GM18861 (cell line): ENCODE measurements around the gene STAT3.
"Not testable (repeated sequence)": the region's sequence is repeated elsewhere in the genome, so short reads cannot be mapped to it uniquely, and the experiment has no call there.

ENCODE experiments used
- ATAC-seq: cut with Tn5 transposase; IDR thresholded peaks from one replicate; pipeline ENCODE4 v1.9.1; 2021; ENCODE audit not compliant: unreplicated experiment

The STAT3 gene

GRCh38 chr17:42409523-42410318 is 21.5 kb upstream of the STAT3 start:
- ATAC-seq = no peak

- ATAC-seq = no peak
These were observed 19.8 kb upstream of the STAT3 start for GRCh38 chr17:42408061-42408460.

- no peak for ATAC-seq
These were observed 19.1 kb upstream of the STAT3 start for GRCh38 chr17:42407289-42407836.

- ATAC-seq = no peak
These were observed 18.5 kb upstream of the STAT3 start for GRCh38 chr17:42406615-42407288.

- no peak for ATAC-seq
These were observed 17.8 kb upstream of the STAT3 start for GRCh38 chr17:42405963-42406495.

- no peak for ATAC-seq
These were observed 16.8 kb upstream of the STAT3 start for GRCh38 chr17:42405076-42405475.

GRCh38 chr17:42404326-42405055 is 16.2 kb upstream of the STAT3 start:
- ATAC-seq = no peak

GRCh38 chr17:42403150-42403549 is 14.9 kb upstream of the STAT3 start:
- no peak for ATAC-seq

GRCh38 chr17:42402117-42402516 is 13.9 kb upstream of the STAT3 start:
- ATAC-seq = no peak

GRCh38 chr17:42400844-42401375 is 12.7 kb upstream of the STAT3 start:
- not testable (repeated sequence) for ATAC-seq

GRCh38 chr17:42399948-42400843 is 12.0 kb upstream of the STAT3 start:
- ATAC-seq = no peak

GRCh38 chr17:42399121-42399520 is 10.9 kb upstream of the STAT3 start:
- ATAC-seq = no peak

GRCh38 chr17:42395601-42396000 is 7.4 kb upstream of the STAT3 start:
- ATAC-seq = not testable (repeated sequence)

- no peak for ATAC-seq
These were observed 6.6 kb upstream of the STAT3 start for GRCh38 chr17:42394838-42395237.

GRCh38 chr17:42392692-42393415 is 4.6 kb upstream of the STAT3 start:
- ATAC-seq = no peak

GRCh38 chr17:42391439-42391838 is 3.2 kb upstream of the STAT3 start:
- ATAC-seq = not testable (repeated sequence)

GRCh38 chr17:42389899-42390298 is 1.7 kb upstream of the STAT3 start:
- ATAC-seq = no peak

- no peak for ATAC-seq
These were observed 834 bp upstream of the STAT3 start for GRCh38 chr17:42389135-42389417.

- no peak for ATAC-seq
These were observed 421 bp downstream of the STAT3 start for GRCh38 chr17:42387661-42388380.
